Measurements from ENCODE around the gene CBLIF.
"Not testable (repeated sequence)": the region's sequence is repeated elsewhere in the genome, so short reads cannot be mapped to it uniquely, and the experiment has no call there.

CBLIF gene

DNA sequence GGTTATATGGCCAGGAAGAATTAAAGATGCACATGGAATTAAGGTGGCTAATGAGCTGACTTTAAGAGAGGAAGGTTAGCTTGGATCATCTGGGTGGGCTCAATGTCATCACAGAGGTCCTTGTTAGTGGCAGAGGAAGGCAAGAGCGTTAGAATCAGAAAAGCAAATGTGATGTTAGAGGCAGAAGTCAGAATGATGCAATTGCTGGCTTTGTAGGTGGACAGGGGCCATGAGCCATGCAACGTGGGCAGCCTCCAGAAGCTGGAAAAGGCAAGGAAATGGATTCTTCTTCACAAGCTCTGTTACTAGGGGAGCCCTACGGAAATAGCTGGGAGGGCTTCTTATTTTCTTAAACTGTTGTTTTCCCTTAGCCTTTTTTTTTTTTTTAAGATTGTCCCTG is 2.3 kb upstream of the CBLIF start:
- no peak for DNase-seq (ENCODE audit: low read depth in 2 of 2)

DNA sequence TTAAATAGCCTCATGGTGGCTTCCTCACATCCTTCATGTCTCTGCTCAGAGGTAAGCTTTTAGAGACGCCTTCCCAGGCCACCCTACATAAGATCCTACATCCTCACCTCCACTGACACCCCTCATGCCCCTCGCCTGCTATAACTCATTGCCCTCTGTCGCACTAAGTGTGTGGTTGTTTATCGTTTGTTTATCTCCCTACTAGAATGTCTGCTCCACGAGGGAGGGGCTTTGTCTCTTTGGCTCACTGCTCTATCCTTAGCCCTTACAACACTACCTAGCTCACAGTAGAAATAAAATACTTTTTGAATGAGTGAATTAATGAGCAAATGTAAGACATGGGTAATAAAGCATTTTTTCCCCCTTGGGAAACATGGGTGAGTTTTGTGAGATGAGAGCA is 1.3 kb upstream of the CBLIF start:
- DNase-seq (ENCODE audit: low read depth in 2 of 2) = no peak

DNA sequence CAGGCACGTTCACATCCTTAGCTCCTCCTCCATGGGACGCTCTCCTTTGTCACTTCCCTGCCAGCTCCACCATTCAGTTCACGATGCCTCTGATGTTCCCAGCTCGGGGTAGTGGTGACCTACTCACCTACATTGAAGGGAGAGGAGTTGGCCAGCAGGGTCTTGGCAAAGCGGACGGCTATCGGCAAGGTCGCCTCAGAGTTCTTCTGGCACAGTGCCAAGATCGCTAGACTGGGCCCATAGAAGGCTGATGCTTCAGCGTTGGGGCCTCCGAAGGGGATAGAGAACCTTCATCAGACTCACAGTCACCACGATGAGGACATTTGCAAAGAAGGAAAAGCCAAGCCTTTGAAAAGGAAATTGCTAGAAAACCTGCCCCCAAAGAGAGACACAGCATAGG is 3.0 kb downstream of the CBLIF start:
- DNase-seq (ENCODE audit: low read depth in 2 of 2) = no peak

DNA sequence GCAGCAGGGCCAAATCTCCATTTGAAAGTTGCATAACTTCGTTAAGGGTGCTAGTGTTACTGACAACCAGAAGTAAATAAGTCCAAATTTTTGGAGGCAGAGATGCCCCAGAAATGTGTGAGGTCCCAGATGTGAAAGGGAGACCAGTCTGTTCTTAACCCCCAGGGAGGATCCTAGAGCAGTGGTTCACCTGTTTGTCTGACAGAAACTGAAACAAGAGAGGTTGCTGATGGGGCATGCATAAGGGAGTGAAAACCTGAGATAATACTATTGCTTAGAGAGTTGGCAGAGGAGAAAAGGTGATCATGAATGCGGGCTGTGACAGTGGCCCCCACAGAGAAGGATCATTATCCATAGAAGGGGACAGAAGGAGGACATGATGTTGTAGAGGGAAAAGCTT is 3.8 kb downstream of the CBLIF start:
- DNase-seq (ENCODE audit: low read depth in 2 of 2) = no peak

DNA sequence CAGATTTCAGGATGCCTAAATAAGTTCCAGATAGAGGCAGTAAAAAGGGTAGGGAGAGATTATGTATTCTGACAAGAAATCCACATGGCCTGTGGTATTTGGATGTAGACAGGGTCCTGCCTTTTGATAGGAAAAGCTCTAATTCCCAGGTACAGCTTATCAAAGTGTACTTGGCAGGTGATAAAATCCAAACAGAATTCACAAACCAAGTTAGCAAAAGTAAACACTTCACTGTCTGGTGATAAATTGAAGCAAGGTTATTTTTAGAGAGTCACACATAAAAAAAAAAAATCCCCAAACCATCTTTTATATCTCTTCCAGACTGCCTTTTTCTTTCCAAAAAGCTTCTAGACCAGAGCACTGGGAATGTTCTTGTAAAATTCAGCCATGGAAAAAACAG is 5.7 kb downstream of the CBLIF start:
- no peak for DNase-seq (ENCODE audit: low read depth in 2 of 2)

DNA sequence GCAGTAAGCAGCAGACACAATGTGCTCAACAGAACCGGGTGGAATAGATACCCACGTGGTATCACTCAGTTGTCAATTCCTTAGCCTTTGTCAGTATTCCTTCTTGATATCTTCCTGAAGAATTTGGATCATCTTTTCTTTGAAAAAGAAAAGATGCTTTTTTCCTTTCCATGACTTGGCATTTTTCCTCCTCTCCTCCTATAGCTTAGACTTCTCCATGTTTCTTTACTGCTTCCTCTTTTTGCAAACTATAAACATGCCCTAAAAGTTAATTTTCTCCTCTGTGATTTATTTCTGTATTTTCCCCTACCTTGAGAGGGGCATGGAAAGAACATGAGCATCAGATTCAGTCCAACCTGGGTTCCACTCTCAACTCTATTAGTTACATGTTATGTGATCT is 11.7 kb downstream of the CBLIF start:
- DNase-seq (ENCODE audit: low read depth in 2 of 2) = no peak

DNA sequence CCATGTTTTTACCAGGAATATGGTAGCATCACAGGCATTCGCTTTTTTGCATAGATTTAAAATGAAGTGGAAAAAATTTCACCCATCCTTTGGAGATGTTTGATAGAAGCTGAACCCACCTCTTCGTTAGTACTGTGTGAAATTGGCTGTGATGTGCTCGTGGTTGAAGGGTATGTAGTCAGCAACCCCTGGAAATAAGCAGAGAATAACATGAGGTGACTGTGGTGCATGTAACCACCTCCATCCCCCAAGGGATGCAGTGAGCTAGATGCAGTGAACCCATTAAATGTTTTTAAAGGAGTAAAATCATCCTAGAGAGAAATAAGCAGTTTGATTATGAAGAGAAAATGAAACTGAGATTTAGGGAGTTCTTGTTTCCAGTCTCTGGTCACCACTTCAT is 15.9 kb downstream of the CBLIF start:
- no peak for DNase-seq (ENCODE audit: low read depth in 2 of 2)

DNA sequence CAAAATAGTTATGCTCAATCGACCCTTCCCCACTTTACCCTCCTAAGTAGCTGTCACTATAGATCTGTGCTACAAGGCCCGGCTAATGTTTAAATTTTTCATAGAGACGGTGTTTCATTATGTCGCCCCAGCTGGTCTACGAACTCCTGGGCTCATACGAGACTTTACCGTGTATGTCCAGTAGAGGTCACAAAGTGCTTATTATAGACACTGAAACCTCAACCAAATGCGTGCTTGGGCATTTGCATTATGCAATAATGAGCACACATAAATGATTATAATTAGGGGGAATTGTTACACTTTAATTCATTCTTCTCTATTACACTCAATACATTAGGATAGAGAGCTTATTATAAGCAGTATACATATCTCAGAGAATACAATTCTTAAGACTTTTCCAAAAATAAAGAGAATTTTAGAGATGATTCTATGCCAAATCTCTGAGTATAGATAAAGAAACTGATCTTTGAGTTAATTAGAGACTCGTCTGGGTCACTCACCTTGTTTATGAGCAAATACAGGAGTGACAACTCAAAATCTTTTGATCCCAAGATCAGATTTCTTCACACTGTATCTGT is 22.2 kb downstream of the CBLIF start:
- no peak for DNase-seq (ENCODE audit: low read depth in 2 of 2)

DNA sequence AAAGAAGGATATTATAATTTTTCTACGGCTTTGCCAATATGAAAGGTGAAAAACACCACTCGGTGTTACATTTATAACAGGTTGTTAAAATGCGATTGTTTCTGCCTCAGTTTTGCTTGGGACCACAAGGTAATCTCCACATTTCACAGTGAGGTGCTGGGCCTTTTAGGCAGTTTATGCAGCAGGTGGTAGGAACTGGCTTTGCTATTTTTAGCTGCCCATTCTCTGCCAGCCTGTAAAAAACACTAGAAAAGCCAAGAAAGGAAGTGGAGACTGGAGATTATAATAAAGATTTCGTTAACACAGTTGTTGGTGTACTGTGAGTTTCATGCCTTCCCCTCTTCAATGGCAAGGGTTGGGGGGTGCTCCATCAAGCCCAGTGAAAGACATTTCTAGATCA is 26.7 kb downstream of the CBLIF start:
- DNase-seq (ENCODE audit: low read depth in 2 of 2) = no peak

DNA sequence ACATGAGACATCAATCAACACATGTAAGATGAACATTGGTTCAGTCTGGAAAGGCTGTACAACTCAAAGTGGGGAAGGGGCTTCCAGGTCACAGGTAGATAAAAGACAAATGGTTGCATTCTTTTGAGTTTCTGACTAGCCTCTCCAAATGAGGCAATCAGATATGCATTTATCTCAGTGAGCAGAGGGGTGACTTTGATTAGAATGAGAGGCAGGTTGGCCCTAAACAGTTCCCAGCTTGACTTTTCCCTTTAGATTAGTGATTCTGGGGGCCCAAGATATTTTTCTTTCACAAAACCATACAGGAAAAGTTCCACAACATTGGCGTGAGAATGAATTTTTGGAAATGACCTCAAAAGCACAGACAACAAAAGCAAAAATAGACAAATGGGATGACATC is 28.9 kb downstream of the CBLIF start:
- not testable (repeated sequence) for DNase-seq (ENCODE audit: low read depth in 2 of 2)

DNA sequence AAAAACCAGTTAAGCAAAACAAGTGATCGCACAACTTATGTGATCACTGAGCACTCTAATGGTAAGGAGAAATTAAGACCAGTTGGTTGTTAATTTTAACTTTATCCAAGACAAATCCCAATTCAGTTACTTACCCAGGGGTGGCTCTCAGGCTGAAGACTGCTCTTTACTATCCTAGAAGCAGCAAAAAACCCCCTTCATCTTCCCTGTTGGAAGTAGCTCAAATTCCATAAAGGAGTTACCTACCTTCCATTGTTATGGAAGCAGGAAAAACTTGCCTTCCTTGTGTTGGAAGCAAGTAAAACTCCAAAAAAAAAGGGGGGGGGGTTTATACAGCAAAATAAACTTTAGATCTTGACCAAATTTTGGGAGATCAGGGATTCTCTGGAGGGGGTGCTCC is 29.5 kb downstream of the CBLIF start:
- DNase-seq (ENCODE audit: low read depth in 2 of 2) = no peak

DNA sequence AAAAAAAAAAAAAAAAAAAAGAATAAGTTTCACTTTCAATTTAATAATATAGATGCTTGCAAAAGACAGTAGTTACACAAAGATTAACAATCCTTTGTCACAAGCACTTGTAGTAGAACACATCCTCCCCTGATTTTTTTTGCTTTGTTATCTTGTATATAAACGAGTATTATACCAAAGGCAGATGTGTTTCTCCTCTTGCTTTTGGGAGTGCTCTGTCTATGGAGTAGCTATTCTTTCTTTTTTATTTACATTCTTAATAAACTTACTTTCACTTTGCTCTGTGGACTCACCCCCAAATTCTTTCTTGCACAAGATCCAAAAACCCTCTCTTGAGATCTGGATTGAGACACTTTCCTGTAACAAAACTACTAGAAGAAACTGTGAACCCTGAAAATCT is 31.3 kb downstream of the CBLIF start:
- no peak for DNase-seq (ENCODE audit: low read depth in 2 of 2)

DNA sequence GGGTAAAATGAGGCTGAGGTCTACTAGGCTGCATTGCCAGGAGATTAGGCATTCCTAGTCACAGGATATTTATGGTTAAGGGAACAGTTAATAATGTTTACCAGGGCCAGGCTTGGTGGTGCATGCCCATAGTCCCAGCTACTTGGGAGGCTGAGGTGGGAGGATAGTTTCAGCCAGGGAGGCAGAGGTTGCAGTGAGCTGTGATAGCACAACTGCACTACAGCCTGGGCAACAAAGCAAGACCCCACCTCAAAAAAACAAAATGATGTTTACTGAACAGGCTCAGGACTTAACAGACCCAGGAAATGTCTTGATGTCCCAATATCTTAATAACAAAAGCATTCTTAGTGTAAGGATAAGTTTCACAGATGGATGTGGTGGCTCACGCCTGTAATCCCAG is 31.9 kb downstream of the CBLIF start:
- DNase-seq (ENCODE audit: low read depth in 2 of 2) = no peak

DNA sequence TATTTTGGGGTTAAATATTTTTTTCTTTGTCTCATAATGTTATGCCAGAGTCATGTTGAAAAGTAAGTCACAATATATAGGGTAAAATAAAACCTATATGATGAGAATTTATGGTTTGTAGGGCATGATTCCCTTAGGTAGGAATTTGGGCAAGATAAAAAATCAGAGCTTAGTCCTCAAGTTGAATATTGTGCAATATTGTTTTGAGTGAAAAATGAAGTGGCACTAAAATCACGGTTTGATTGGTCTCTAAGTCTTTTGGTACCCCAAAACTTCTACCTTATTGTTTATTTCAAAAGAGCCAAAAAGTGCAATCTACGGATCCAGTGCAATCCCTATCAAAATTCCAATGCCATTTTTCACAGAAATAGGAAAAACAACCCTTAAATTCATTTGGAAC is 33.1 kb downstream of the CBLIF start:
- no peak for DNase-seq (ENCODE audit: low read depth in 2 of 2)

DNA sequence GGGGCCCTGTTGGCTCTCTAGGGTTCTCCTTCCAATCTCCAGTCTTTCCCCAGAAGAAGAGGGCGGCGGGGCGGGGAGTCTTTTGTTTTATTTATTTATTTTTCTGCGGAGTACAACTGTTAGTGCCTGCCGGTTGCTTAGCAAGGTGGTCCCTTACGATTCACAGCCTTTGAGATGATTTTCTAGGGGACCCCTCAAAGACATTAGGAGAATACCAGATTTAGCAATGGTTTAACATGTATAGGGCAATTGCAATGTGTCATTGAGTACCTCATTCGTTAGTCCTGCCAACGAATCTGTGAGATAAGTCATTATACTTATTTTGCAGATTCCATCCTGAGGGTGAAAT is 34.4 kb downstream of the CBLIF start:
- no peak for DNase-seq (ENCODE audit: low read depth in 2 of 2)

DNA sequence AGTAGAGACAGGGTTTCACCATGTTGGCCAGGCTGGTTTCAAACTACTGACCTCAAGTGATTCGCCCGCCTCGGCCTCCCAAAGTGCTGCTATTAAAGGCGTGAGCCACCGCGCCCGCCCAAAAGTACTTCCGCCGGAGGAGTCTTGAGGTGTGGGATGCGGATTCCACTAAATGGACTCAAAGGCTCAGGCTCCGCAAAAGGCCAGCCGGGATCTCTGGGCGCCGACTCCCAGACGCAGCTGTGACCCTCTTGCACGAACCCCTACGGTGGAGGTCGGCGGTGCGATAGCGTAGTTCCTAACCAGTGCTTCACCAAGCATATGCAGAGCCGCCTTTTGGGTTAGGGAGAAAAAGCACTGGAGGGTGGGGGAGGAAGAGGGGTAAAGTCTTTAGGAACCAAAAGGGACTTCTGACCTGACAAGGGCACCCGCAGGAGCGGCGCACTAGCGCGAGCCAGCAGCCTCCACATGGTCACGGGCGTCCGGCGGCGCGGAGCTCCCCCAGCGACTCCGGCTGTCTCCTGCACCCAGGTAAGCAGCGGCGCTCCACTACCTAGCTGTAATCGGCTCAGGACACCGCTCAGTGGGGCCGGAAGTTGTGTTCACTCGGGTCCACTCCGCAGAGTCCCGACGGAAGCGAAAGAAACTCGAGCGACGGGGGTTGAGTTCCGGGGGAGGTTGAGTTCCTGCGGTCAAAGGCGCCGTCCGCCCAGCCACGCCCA is 34.9 kb downstream of the CBLIF start, which contains the start of gene MRPL16:
Gene MRPL16, minus strand, starts transcription at position 590 of the 722 bp plus-strand sequence. Its CDS starts 120 bp downstream, at position 470.
- peak; percentile 74 to 76 for DNase-seq (ENCODE audit: low read depth in 2 of 2)

DNA sequence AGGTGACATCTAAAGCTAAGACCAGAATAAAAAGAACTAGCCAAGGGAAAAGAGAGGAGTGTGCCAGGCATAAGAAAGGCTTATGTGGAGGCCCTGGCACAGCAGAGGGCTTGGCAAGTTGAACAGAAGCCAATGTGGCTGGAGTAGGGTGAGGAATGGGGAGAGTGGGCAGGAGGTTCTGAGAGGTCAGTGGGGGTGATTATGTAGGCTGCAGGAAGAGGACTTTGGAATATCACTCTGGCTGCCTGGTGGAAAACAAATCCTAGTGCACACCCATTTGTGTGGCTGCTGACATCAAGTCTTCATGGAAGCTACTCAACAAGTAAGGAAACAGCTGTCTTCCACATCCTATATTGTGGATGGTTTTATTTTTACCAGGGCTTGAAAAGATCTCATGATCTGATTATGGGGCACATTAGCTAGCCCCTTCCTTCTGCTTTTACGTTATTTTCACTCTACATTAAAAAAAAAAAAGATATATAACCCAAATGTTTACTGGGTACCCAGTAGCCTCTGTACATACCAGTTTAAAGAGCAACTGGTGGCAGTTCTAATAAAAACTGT is 38.2 kb downstream of the CBLIF start:
- no peak for DNase-seq (ENCODE audit: low read depth in 2 of 2)

DNA sequence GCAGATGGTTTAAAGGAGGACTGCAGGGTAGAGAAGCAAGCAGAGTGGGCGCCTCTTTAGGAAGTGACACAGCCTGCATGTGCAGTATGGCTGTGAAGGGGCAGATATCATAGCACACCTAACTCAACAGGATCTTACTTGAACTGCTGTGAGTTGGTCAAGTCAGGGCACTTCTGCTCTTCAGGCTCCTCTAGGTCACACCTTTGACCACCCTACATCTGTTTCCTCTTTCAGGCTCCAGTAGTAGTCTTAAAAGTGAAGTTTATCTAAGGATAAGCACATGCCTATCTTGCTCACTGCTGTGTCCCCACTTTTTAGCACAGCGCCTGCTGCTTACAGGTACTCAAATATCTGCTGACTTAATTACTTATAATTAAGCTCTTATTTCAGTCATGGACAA is 41.2 kb downstream of the CBLIF start:
- DNase-seq (ENCODE audit: low read depth in 2 of 2) = no peak

DNA sequence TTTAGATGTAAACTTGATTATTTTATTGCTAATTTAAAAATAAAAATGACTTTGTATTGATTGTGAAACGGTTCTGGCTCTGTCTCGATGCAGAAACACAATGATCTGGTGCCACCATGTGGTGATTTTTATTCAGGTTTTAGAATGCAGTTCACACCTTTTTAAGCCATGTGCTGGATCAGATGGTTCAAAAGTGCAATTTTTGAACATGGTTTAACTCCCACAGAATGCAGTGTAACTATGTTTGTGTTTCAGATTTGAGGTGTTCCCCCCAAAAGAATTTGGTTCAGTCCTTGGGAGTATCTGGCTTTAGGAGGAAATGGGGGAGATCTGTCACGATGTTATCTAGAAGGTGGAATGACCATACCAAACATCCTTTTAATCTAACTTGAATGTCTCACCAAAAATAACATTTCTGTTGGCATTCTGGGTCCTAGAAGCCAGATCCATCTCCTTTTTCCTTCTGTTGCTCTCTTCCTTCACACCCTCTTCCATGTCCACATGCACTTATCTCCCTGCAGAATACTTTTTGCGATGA is 42.6 kb downstream of the CBLIF start:
- peak in 1 of 2 donors; percentile 10 for DNase-seq (ENCODE audit: low read depth in 2 of 2)

DNA sequence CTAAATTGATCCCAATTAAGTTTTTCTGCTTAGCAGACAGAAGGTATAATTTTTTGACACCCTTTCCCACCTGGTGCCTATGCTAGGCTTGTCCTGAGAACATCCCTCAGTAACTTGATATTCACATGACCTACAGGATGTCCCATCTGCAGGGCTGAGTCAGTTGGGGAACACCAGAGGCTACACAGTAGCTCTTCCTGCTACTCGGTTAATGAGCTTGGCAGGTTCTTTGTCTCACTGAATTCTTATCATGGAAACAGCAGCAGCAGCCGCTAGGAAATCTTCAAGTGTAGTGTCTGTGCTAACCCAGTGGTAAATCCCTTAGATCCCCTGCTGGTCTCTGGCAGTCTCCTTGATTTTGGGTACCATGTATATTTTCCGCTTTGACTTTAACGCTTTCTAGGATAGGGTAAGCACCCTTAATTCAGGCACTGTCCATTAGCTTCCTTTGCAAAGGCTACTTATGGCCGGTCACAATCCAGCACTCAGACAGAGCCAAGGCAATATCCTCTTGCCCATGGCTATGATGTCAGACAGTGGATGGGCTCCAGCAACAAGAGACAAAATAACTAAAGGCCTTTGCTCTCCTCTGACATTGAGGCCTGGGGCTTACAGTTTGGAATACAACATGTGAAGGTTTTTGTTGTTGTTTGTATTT is 43.2 kb downstream of the CBLIF start:
- no peak for DNase-seq (ENCODE audit: low read depth in 2 of 2)

DNA sequence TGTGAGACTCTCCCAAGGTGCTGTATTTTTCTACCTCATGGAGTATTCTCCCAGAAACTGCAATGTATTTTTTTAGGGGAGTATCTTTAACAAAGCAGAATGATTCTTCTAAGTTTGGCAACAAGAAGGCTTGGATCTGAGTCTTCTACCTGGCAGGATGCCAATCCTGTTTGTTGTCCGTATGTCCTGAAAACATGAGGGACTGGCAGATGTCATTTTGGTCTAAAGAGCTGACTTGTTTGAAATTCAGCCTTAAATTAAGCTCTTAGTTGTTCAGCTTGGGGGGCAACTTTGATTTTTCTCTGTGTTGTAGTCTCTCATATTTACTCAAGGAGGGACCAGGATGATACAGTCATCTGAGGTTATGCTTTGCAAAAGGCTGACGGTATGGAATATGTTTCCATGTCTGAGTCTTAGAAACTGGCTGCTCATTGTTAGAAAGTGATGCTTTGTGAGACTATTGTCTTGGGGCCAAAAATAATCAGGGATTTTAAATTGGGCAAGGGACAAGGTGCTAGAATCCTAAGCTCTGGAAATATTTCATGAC is 44.1 kb downstream of the CBLIF start:
- no peak for DNase-seq (ENCODE audit: low read depth in 2 of 2)

DNA sequence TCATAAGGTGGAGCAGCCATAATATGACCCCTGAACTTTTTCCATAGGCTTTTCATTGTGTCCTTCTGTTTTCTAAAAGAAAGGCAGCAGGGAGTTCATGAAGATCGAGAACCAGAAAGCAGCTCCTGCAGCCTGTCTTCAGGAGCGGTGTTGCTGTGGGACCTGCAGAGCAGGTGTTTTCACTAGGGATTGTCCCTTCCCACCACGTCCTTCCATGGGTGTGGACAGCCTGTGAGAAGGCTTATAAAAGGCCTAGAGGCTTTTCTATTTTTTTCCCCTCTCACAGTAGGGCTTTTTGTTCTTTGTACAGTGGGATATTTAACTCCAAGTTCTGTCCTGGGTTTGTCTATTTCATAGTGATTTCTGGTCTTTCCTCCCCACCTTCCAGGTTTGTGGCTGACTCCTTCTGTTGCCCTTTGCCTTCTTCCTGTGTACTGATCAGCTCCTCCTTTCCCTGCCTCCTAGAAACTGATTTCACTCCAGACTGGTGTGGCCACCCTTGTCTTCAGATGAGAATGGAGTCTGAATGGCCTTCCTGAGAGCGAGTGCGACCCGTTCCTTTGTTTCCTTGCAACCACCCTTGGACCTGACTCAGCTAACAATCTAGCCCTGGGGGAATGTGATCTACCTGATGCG is 44.8 kb downstream of the CBLIF start:
- no peak for DNase-seq (ENCODE audit: low read depth in 2 of 2)
